Uterus (tissue), 2 donors: ENCODE data around the gene IQGAP2.

Experiments
- POLR2A ChIP-seq, 2 donors: fragments of 450-650 bp; IDR thresholded peaks; one replicate each; pipeline ENCODE4 v1.6.1; 2016; ENCODE audit warnings: antibody characterized with exemption in 2 of 2, mild to moderate bottlenecking in 1 of 2, moderate library complexity in 1 of 2
- TF ChIP-seq, protein P1 (sequence below), 4 experiments: fragments of 200-600 bp in 2 of 4; fragments of 450-650 bp in 2 of 4; sonication (generic) in 2 of 4; IDR thresholded peaks; one replicate each; pipeline ENCODE4 v1.5.1; 2016 to 2019; ENCODE audit warnings: antibody characterized with exemption in 4 of 4, mild to moderate bottlenecking in 2 of 4, moderate library complexity in 1 of 4

DNA sequence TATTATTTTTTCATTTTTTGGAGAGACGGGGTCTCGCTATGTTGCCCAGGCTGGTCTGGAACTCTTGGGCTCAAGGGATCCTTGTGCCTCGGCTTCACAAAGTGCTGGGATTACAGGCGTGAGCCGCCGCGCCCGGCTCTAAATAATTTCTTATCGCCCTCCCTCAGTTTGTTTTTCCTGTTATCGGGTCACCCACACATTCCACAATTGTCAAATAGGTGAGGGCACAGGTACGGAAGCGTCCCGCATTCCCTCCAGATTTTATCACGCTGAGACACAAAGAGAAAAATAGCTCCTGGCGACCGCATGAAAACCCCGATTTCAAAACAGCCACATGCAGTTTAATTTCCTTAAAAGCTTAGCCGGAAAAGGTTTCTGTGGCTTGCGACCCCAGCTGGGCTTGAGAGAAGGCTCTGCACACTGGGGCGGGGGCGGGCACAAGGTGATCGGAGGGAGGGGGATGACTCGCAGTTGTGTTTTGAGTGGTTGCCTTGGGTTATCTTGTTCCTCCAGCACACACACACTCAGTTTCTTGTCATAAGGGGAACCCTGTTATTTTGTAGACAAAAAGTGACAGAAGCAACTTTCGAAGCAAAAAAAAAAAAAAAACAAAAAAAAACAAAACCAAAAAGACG is 717 bp upstream of the IQGAP2 start:
- TF ChIP-seq, protein P1, sequence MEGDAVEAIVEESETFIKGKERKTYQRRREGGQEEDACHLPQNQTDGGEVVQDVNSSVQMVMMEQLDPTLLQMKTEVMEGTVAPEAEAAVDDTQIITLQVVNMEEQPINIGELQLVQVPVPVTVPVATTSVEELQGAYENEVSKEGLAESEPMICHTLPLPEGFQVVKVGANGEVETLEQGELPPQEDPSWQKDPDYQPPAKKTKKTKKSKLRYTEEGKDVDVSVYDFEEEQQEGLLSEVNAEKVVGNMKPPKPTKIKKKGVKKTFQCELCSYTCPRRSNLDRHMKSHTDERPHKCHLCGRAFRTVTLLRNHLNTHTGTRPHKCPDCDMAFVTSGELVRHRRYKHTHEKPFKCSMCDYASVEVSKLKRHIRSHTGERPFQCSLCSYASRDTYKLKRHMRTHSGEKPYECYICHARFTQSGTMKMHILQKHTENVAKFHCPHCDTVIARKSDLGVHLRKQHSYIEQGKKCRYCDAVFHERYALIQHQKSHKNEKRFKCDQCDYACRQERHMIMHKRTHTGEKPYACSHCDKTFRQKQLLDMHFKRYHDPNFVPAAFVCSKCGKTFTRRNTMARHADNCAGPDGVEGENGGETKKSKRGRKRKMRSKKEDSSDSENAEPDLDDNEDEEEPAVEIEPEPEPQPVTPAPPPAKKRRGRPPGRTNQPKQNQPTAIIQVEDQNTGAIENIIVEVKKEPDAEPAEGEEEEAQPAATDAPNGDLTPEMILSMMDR (IDR thresholded peaks at IDR 0.05): no peak
- TF ChIP-seq POLR2A (IDR thresholded peaks at IDR 0.05): no peak
